Activated gamma-delta T cell treated with anti-CD3 and anti-CD28 coated beads, Interleukin-2, amount 50 U/mL, for 16 hours (primary cell): ENCODE data around the gene PTPN11.

ENCODE experiments used
- DNase-seq: peaks from one replicate; pipeline ENCODE4 v3.0.0-alpha.2; 2020; ENCODE audit warnings: low read depth

PTPN11 gene

DNA sequence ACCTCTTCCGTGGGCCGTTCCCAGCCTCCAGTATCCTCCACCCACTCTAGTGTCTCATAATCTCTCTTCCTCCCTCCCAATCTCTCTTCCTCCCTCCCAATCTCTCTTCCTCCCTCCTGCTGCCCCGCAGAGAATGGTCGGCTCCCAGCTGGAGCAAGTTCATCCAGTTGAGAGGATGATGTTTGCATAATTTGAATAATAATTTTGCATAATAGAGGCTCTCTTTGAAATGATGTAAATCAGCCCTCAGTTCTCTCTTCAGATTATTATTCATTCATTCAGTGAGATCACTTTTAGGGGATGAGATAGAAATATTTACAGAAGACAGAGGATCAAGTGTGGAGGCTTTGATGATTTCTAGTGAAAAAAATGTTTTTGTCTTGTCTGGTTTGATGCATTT lies 125.0 kb downstream of the PTPN11 start:
- DNase-seq = no peak

DNA sequence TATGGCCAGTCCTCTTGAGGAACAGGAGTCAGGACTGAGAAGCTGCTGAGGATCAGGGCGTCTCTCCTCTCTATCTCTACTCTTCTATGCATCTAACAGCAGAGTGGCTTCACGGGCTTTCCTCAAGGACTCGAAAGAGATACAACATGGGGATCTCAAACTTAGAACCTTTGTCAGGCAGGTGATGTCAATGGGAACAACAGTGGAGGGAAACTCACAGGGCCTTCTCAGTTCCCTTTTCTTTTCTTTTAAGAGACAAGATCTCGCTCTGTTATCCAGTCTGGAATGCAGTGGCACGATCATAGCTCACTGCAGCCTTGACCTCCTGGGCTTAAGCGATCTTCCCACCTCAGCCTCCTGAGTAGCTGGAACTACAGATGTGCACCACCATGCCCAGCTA lies 127.6 kb downstream of the PTPN11 start:
- DNase-seq = no peak

DNA sequence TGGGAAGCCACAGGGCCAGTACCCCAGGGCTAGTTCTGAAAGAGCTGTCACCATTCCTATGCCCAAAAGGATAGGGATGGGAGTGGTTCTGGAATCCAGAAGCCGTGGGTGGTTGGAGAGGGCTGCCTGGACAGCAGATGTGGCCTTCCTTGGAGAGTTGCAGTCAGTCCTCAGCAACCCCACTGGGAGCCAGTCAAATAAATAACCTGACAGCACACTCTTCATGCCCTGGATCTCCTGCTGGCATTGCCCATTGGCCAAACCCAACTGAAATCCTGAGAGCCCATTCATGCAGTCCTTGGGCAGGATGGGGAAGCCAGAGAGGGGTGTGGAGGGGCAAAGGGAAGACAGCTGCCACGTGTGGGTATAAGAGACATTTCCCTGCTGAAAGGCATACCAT lies 128.2 kb downstream of the PTPN11 start:
- DNase-seq = no peak

DNA sequence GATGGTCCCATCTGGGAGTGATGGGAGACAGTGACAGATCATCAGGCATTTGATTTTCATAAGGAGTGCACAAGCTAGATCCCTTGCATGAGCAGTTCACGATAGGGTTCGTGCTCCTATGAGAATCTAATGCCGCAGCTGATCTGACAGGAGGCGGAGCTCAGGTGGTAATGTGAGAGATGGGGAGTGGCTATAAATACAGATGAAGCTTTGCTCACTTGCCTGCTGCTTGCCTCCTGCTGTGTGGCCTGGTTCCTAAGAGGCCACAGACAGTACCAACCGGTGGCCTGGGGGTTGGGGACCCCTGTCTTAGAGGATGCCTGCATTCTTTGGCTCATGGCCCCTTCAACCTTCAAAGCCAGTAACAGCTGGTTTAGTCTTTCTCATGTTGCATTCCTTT lies 130.3 kb downstream of the PTPN11 start:
- DNase-seq = no peak

DNA sequence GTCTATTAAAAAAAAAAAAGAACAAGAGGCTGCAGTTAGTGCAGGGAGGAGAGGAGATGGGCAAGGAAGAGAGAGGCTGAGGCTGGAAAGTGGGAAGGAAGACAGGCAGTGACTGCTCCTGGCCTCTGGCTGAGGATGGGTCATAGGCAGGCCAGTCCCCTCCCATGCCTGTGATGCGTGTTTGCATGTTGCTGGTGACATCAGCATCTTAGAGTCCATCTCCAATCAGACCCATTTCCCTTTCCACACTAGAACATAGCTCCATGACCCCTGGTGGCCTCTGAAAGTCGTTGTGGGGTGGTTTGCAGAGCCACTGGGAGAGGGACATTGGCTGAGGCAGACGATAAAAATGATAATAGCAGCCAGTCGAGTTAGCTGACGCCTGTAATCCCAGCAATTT lies 132.9 kb downstream of the PTPN11 start:
- no peak for DNase-seq

DNA sequence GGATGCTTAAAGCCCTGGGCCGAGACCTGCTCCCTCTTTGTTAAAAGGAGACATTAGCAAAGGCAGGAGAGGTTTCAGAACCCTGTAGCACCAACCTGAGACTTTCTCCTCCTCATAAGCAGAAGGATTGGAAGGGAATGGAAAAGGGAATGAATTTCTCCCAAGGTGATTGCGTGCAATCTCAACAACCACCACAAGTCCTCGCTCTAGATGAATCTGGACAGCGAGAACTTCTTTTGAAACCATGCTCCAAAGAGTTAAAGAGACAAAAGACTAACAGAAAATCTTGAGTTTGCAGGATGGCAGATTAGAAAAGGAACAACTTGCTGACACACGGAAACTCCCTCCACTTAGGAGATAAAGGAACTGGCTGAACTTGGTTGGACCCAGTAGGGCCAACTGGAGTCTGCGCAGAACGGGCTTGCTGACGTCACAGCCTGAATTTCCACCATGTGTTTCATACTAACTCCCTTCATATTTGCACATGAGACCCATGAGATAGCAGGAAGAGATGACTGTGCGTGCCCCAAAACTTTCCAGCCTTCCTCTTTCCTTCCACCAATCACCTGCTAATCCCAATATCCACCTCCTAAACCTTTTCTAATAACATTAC lies 137.0 kb downstream of the PTPN11 start:
- DNase-seq = no peak

DNA sequence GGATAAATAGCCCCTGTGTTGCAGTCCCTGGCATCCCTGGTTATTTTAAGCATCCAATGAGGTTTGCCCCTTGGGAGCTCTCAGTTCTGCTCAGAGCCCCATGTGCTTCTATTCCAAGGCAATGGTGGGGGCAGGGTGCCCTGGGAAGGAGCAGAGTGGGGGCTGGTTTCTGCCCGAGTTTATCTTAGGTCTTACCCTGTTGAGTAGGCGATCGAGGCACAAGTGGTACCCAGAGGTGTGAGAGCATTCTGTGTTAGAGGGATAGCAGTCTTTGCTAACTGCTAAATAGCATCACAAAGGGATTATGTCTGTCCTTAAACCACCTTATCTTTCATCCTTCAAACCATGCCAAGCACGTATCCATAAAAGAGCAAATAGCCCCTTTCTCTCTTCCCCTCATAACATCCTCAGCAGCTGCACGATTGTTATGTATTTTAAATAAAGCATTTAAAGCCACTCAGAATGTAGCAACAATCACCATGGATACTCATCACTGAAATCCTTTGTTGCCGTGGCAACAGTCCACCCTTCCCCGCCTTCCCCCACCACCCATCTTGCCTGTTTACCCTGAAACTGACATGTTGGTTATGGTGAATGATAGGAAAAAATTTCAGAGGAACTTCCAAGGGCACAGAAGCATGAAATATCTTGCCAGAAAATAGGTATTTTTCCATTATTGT lies 139.3 kb downstream of the PTPN11 start:
- no peak for DNase-seq
